Measurements from ENCODE around the gene AP4S1. TPM values are rescaled to one million over a fixed set of nuclear protein-coding genes. Genes with fewer than 3 reads are reported as not detected.
"Not testable (repeated sequence)": the region's sequence is repeated elsewhere in the genome, so short reads cannot be mapped to it uniquely, and the experiment has no call there.

AP4S1 gene
- polyA plus RNA-seq, 1 donor: 24.0 TPM

- DNase-seq: no peak
Observed at GRCh38 chr14:31083781-31084180, 58.3 kb downstream of the AP4S1 start.

- DNase-seq: no peak
Observed at GRCh38 chr14:31084385-31084784, 58.9 kb downstream of the AP4S1 start.

- no peak for DNase-seq
Observed at GRCh38 chr14:31085027-31085426, 59.6 kb downstream of the AP4S1 start.

- not testable (repeated sequence) for DNase-seq
Observed at GRCh38 chr14:31086466-31086865, 61.0 kb downstream of the AP4S1 start.

- no peak for DNase-seq
Observed at GRCh38 chr14:31090883-31091764, 65.7 kb downstream of the AP4S1 start.

GRCh38 chr14:31092160-31092708, 66.8 kb downstream of the AP4S1 start:
- no peak for DNase-seq

- not testable (repeated sequence) for DNase-seq
Observed at GRCh38 chr14:31093884-31094839, 68.7 kb downstream of the AP4S1 start.

GRCh38 chr14:31095817-31096216, 70.4 kb downstream of the AP4S1 start:
- not testable (repeated sequence) for DNase-seq

GRCh38 chr14:31096255-31096654, 70.8 kb downstream of the AP4S1 start:
- no peak for DNase-seq

- no peak for DNase-seq
Observed at GRCh38 chr14:31097081-31097480, 71.6 kb downstream of the AP4S1 start.

GRCh38 chr14:31106768-31107167, 81.3 kb downstream of the AP4S1 start:
- DNase-seq: no peak

GRCh38 chr14:31109257-31109656, 83.8 kb downstream of the AP4S1 start:
- no peak for DNase-seq

- no peak for DNase-seq
Observed at GRCh38 chr14:31110872-31111271, 85.4 kb downstream of the AP4S1 start.

GRCh38 chr14:31113794-31114193, 88.3 kb downstream of the AP4S1 start:
- DNase-seq: no peak

- DNase-seq: no peak
Observed at GRCh38 chr14:31118892-31119291, 93.4 kb downstream of the AP4S1 start.

GRCh38 chr14:31122098-31122611, 96.7 kb downstream of the AP4S1 start:
- no peak for DNase-seq

- DNase-seq: no peak
Observed at GRCh38 chr14:31122921-31123320, 97.5 kb downstream of the AP4S1 start.

GRCh38 chr14:31124197-31124596, 98.7 kb downstream of the AP4S1 start:
- DNase-seq: no peak

- no peak for DNase-seq
Observed at GRCh38 chr14:31125231-31125630, 99.8 kb downstream of the AP4S1 start.

- DNase-seq: no peak
Observed at GRCh38 chr14:31126680-31127079, 101.2 kb downstream of the AP4S1 start.

- no peak for DNase-seq
Observed at GRCh38 chr14:31127690-31128089, 102.2 kb downstream of the AP4S1 start.
